Stimulated activated naive B cell treated with anti-CD40 and anti-IgM and Interleukin-4, amounts not matched to agents 10 μg/mL and 1 μg/mL and 100 μg/mL, for 72 hours (primary cell): ENCODE data around the gene PI4KA.
A peak's percentile ranks its signal among the peaks of the same experiment; 100 is the strongest.
"Not testable (repeated sequence)": the region's sequence is repeated elsewhere in the genome, so short reads cannot be mapped to it uniquely, and the experiment has no call there.

ENCODE experiments used
- ATAC-seq, 2 donors: fragments of 150-1000 bp; cut with Tn5 transposase; replicated peaks; 2 replicates each; pipeline ENCODE4 v1.10.0; 2021; ENCODE audit warnings: moderate library complexity in 1 of 2
- DNase-seq: peaks from one replicate; pipeline ENCODE4 v3.0.0; 2021
- H3K27ac Mint-ChIP-seq: one replicate; pipeline ENCODE4 v1.8.0; 2022; ENCODE audit warnings: mild to moderate bottlenecking, mixed read lengths
- H3K27me3 Mint-ChIP-seq, 2 donors: one replicate each; pipeline ENCODE4 v1.8.0; 2022; ENCODE audit warnings: mixed read lengths in 2 of 2
- H3K36me3 Mint-ChIP-seq, 2 donors: one replicate each; pipeline ENCODE4 v1.8.0; 2022; ENCODE audit warnings: mixed read lengths in 2 of 2, mild to moderate bottlenecking in 1 of 2
- H3K4me1 Mint-ChIP-seq, 2 donors: one replicate each; pipeline ENCODE4 v1.8.0; 2022; ENCODE audit warnings: mixed read lengths in 2 of 2, mild to moderate bottlenecking in 1 of 2
- H3K4me3 Mint-ChIP-seq, 2 donors: one replicate each; pipeline ENCODE4 v1.8.0; 2022; ENCODE audit warnings: mild to moderate bottlenecking in 2 of 2, mixed read lengths in 2 of 2, moderate library complexity in 1 of 2
- H3K9me3 Mint-ChIP-seq, 2 donors: one replicate each; pipeline ENCODE4 v1.8.0; 2022; ENCODE audit warnings: mixed read lengths in 2 of 2, mild to moderate bottlenecking in 1 of 2

PI4KA gene

GRCh38 chr22:20858615-20859416, at the start of gene PI4KA, which contains the start of gene SNAP29:
PI4KA (minus strand) TSS chr22:20858811; CDS start chr22:20858725, 86 bp downstream.
SNAP29 (plus strand) TSS chr22:20859007; CDS start chr22:20859111, 104 bp downstream.
- ATAC-seq (peak; percentile 96 to 97), DNase-seq (peak; percentile 97)
- H3K27ac Mint-ChIP-seq: peak within 1 kb of the TSS; percentile 93
- no peaks in the 10 kb centered on the region for H3K9me3 Mint-ChIP-seq
- H3K4me1 Mint-ChIP-seq: peaks cover 28 to 50% of the 10 kb centered on the region in 2 donors
- H3K4me3 Mint-ChIP-seq: peak within 1 kb of the TSS; percentile 82 to 83
- peaks cover 3 to 15% of the 10 kb centered on the region in 2 donors for H3K36me3 Mint-ChIP-seq
- H3K27me3 Mint-ChIP-seq: no peaks in the 10 kb centered on the region

- Mint-ChIP-seq H3K4me1 (no peaks in the 10 kb centered on the region), H3K9me3 (no peaks in the 10 kb centered on the region), H3K27ac (no peak overlapping the region), H3K36me3 (no peaks in the 10 kb centered on the region), H3K27me3 (no peaks in the 10 kb centered on the region), H3K4me3 (no peak overlapping the region)
- ATAC-seq (no peak), DNase-seq (no peak)
Observed at GRCh38 chr22:20906387-20906767, 47.8 kb upstream of the PI4KA start.

GRCh38 chr22:20905415-20906386, 47.1 kb upstream of the PI4KA start:
- DNase-seq: no peak
- Mint-ChIP-seq H3K4me3 (no peak overlapping the region), H3K27me3 (no peaks in the 10 kb centered on the region)

GRCh38 chr22:20904980-20905355, 46.4 kb upstream of the PI4KA start:
- Mint-ChIP-seq H3K36me3 (no peaks in the 10 kb centered on the region), H3K4me3 (no peak overlapping the region), H3K27me3 (no peaks in the 10 kb centered on the region), H3K4me1 (no peaks in the 10 kb centered on the region), H3K27ac (no peak overlapping the region), H3K9me3 (no peaks in the 10 kb centered on the region)
- no peak for ATAC-seq
- no peak for DNase-seq

More at GRCh38 chr22:20905415-20906386, 47.1 kb upstream of the PI4KA start:
- H3K36me3 Mint-ChIP-seq: no peaks in the 10 kb centered on the region
- no peaks in the 10 kb centered on the region for H3K4me1 Mint-ChIP-seq
- no peaks in the 10 kb centered on the region for H3K9me3 Mint-ChIP-seq
- H3K27ac Mint-ChIP-seq: no peak overlapping the region
- ATAC-seq: no peak

- no peaks in the 10 kb centered on the region for H3K9me3 Mint-ChIP-seq
- no peak for DNase-seq
Observed at GRCh38 chr22:20904008-20904979, 45.7 kb upstream of the PI4KA start.

GRCh38 chr22:20903093-20903492, 44.5 kb upstream of the PI4KA start:
- Mint-ChIP-seq H3K4me3 (no peak overlapping the region), H3K4me1 (no peaks in the 10 kb centered on the region), H3K36me3 (no peaks in the 10 kb centered on the region), H3K27me3 (no peaks in the 10 kb centered on the region), H3K9me3 (no peaks in the 10 kb centered on the region), H3K27ac (no peak overlapping the region)
- DNase-seq (no peak), ATAC-seq (no peak)

More at GRCh38 chr22:20904008-20904979, 45.7 kb upstream of the PI4KA start:
- no peak for ATAC-seq
- Mint-ChIP-seq H3K4me1 (no peaks in the 10 kb centered on the region), H3K27me3 (no peaks in the 10 kb centered on the region), H3K36me3 (no peaks in the 10 kb centered on the region), H3K27ac (no peak overlapping the region), H3K4me3 (no peak overlapping the region)

GRCh38 chr22:20901093-20902033, 42.8 kb upstream of the PI4KA start:
- not testable (repeated sequence) for ATAC-seq, H3K4me1 Mint-ChIP-seq, H3K4me3 Mint-ChIP-seq, H3K27me3 Mint-ChIP-seq, H3K9me3 Mint-ChIP-seq, DNase-seq, H3K36me3 Mint-ChIP-seq, H3K27ac Mint-ChIP-seq

- ATAC-seq (no peak), DNase-seq (no peak)
- H3K9me3 Mint-ChIP-seq: no peaks in the 10 kb centered on the region
- no peak overlapping the region for H3K4me3 Mint-ChIP-seq
- no peaks in the 10 kb centered on the region for H3K4me1 Mint-ChIP-seq
- no peak overlapping the region for H3K27ac Mint-ChIP-seq
- H3K36me3 Mint-ChIP-seq: no peaks in the 10 kb centered on the region
- no peaks in the 10 kb centered on the region for H3K27me3 Mint-ChIP-seq
Observed at GRCh38 chr22:20899827-20900423, 41.3 kb upstream of the PI4KA start.

- not testable (repeated sequence) for H3K9me3 Mint-ChIP-seq, H3K4me1 Mint-ChIP-seq, H3K4me3 Mint-ChIP-seq, H3K27me3 Mint-ChIP-seq, H3K27ac Mint-ChIP-seq, DNase-seq, ATAC-seq, H3K36me3 Mint-ChIP-seq
Observed at GRCh38 chr22:20897737-20898136, 39.1 kb upstream of the PI4KA start.

- no peak overlapping the region for H3K27ac Mint-ChIP-seq
- H3K4me1 Mint-ChIP-seq: no peaks in the 10 kb centered on the region
- no peak for DNase-seq
- H3K27me3 Mint-ChIP-seq: no peaks in the 10 kb centered on the region
- H3K9me3 Mint-ChIP-seq: no peaks in the 10 kb centered on the region
- H3K36me3 Mint-ChIP-seq: peaks cover 17 to 21% of the 10 kb centered on the region in 2 donors
- ATAC-seq: no peak
- H3K4me3 Mint-ChIP-seq: no peak overlapping the region
Observed at GRCh38 chr22:20890975-20891374, 32.4 kb upstream of the PI4KA start.

- Mint-ChIP-seq H3K9me3 (no peaks in the 10 kb centered on the region), H3K27ac (no peak overlapping the region), H3K27me3 (no peaks in the 10 kb centered on the region), H3K36me3 (peaks cover 24 to 29% of the 10 kb centered on the region in 2 donors), H3K4me1 (peaks cover 2 to 8% of the 10 kb centered on the region in 2 donors), H3K4me3 (no peak overlapping the region)
- no peak for ATAC-seq
- no peak for DNase-seq
Observed at GRCh38 chr22:20889904-20890540, 31.4 kb upstream of the PI4KA start.

- H3K4me3 Mint-ChIP-seq: no peak overlapping the region
- H3K27ac Mint-ChIP-seq: no peak overlapping the region
- H3K27me3 Mint-ChIP-seq: no peaks in the 10 kb centered on the region
- peaks cover 2 to 8% of the 10 kb centered on the region in 2 donors for H3K4me1 Mint-ChIP-seq
- no peaks in the 10 kb centered on the region for H3K9me3 Mint-ChIP-seq
- DNase-seq (no peak), ATAC-seq (no peak)
- H3K36me3 Mint-ChIP-seq: peaks cover 28 to 36% of the 10 kb centered on the region in 2 donors
Observed at GRCh38 chr22:20889025-20889704, 30.6 kb upstream of the PI4KA start.
